ENCODE results near the gene HOXD8. TPM values are rescaled to one million over a fixed set of nuclear protein-coding genes. Genes with fewer than 3 reads are reported as not detected.
A peak's percentile ranks its signal among the peaks of the same experiment; 100 is the strongest.

Gene HOXD8
- total RNA-seq, 1 experiment from 2014 or later: not detected

- DNase-seq (ENCODE audit: low spot score): no peak
Measured at GRCh38 chr2:176103194-176103593, 26.3 kb upstream of the HOXD8 start.

GRCh38 chr2:176103742-176104315 lies 25.7 kb upstream of the HOXD8 start:
- DNase-seq (ENCODE audit: low spot score): no peak

- peak; percentile 42 for DNase-seq (ENCODE audit: low spot score)
Measured at GRCh38 chr2:176104316-176105077, 25.0 kb upstream of the HOXD8 start.

- no peak for DNase-seq (ENCODE audit: low spot score)
Measured at GRCh38 chr2:176105078-176105729, 24.3 kb upstream of the HOXD8 start.

GRCh38 chr2:176105730-176106580 lies 23.6 kb upstream of the HOXD8 start:
- DNase-seq (ENCODE audit: low spot score): no peak

- no peak for DNase-seq (ENCODE audit: low spot score)
Measured at GRCh38 chr2:176106581-176107539, 22.6 kb upstream of the HOXD8 start, which contains the start of gene HOXD11. Gene HOXD11, plus strand, starts transcription at chr2:176107280. Its CDS starts 76 bp downstream, at chr2:176107356.

GRCh38 chr2:176107731-176108181 lies 21.7 kb upstream of the HOXD8 start:
- DNase-seq (ENCODE audit: low spot score): no peak

GRCh38 chr2:176109192-176109901 lies 20.2 kb upstream of the HOXD8 start:
- DNase-seq (ENCODE audit: low spot score): no peak

GRCh38 chr2:176109946-176110345 lies 19.6 kb upstream of the HOXD8 start:
- DNase-seq (ENCODE audit: low spot score): no peak

GRCh38 chr2:176110415-176111308 lies 18.8 kb upstream of the HOXD8 start:
- no peak for DNase-seq (ENCODE audit: low spot score)

- peak; percentile 34 for DNase-seq (ENCODE audit: low spot score)
Measured at GRCh38 chr2:176111309-176111663, 18.2 kb upstream of the HOXD8 start.

GRCh38 chr2:176111846-176112374 lies 17.6 kb upstream of the HOXD8 start:
- no peak for DNase-seq (ENCODE audit: low spot score)

- no peak for DNase-seq (ENCODE audit: low spot score)
Measured at GRCh38 chr2:176112375-176113302, 16.9 kb upstream of the HOXD8 start.

GRCh38 chr2:176114120-176114929 lies 15.2 kb upstream of the HOXD8 start:
- DNase-seq (ENCODE audit: low spot score): no peak

GRCh38 chr2:176114930-176115625 lies 14.4 kb upstream of the HOXD8 start:
- DNase-seq (ENCODE audit: low spot score): no peak

Data from H4 (cell line).